PC-3 (cell line): Measurements from ENCODE around the gene PCTP. TPM values are rescaled to one million over a fixed set of nuclear protein-coding genes. Genes with fewer than 3 reads are reported as not detected.
A peak's percentile ranks its signal among the peaks of the same experiment; 100 is the strongest.

Experiments used
- ATAC-seq: fragments of 200-7000 bp; cut with Tn5 transposase; 2 replicates; pipeline ENCODE4 v1.9.1; 2020; ENCODE audit warnings: mild to moderate bottlenecking, moderate library complexity
- BruUV-seq: library from RNA; stranded (reverse); fragments of 400-500 nt; replicated peaks from 2 replicates; lab custom pipeline; 2021; lab: Mats Ljungman, UMichigan
- CTCF ChIA-PET: fragments of 300-600 bp; sonication (Branson Sonifier 250); formaldehyde crosslinking; loops from one replicate; lab custom pipeline; 2022; ENCODE audit warnings: antibody characterized with exemption; lab: Charles Lee
- POLR2A ChIA-PET: fragments of 300-600 bp; sonication (Branson Sonifier 250); formaldehyde crosslinking; loops from one replicate; lab custom pipeline; 2022; ENCODE audit warnings: antibody characterized with exemption; ENCODE audit not compliant: unreplicated experiment; lab: Charles Lee
- DNase-seq: peaks from one replicate; pipeline ENCODE4 v3.0.0-alpha.2; 2015
- H2AFZ ChIP-seq: fragments of 300-600 bp; sonication (generic); 2 replicates; pipeline ENCODE4 v1.6.0; 2016; ENCODE audit warnings: antibody characterized with exemption, low read length
- H3F3A ChIP-seq: fragments of 300-600 bp; sonication (generic); one replicate; pipeline ENCODE4 v1.6.0; 2017; ENCODE audit warnings: antibody characterized with exemption, low read length, control low read depth, mild to moderate bottlenecking; ENCODE audit not compliant: unreplicated experiment
- H3K27ac ChIP-seq: fragments of 300-600 bp; sonication (generic); 2 replicates; pipeline ENCODE4 v1.5.1; 2016; ENCODE audit warnings: mild to moderate bottlenecking, low read length
- H3K27me3 ChIP-seq: fragments of 300-600 bp; sonication (generic); 2 replicates; pipeline ENCODE4 v1.6.1; 2016; ENCODE audit warnings: low read length, mixed read lengths
- H3K36me3 ChIP-seq: fragments of 300-600 bp; sonication (generic); 2 replicates; pipeline ENCODE4 v1.6.1; 2016; ENCODE audit warnings: low read depth, mixed run types, low read length, mixed read lengths
- H3K4me1 ChIP-seq: fragments of 300-600 bp; sonication (generic); 2 replicates; pipeline ENCODE4 v1.5.1; 2016; ENCODE audit warnings: low read length; ENCODE audit not compliant: insufficient read depth
- H3K4me2 ChIP-seq: fragments of 300-600 bp; sonication (generic); 2 replicates; pipeline ENCODE4 v1.6.0; 2016; ENCODE audit warnings: low read length
- H3K4me3 ChIP-seq: fragments of 300-600 bp; sonication (generic); 2 replicates; pipeline ENCODE4 v1.5.1; 2016; ENCODE audit warnings: mild to moderate bottlenecking, low read length, mixed read lengths
- H3K79me2 ChIP-seq: fragments of 300-600 bp; sonication (generic); 2 replicates; pipeline ENCODE4 v1.6.1; 2017; ENCODE audit warnings: low read length, mixed read lengths
- H3K9ac ChIP-seq: fragments of 300-600 bp; sonication (generic); 2 replicates; pipeline ENCODE4 v1.6.0; 2016; ENCODE audit warnings: mild to moderate bottlenecking, low read length
- H3K9me2 ChIP-seq: fragments of 300-600 bp; sonication (generic); replicated peaks from 2 replicates; pipeline ENCODE4 v1.6.1; 2016; ENCODE audit warnings: mixed run types, low read length, mixed read lengths
- H3K9me3 ChIP-seq: fragments of 300-600 bp; sonication (generic); 2 replicates; pipeline ENCODE4 v1.6.1; 2016; ENCODE audit warnings: low read length, mixed read lengths
- H4K20me1 ChIP-seq: fragments of 300-600 bp; sonication (generic); 2 replicates; pipeline ENCODE4 v1.6.1; 2016; ENCODE audit warnings: low read length, mixed read lengths
- CTCF ChIP-seq: fragments of 300-600 bp; sonication (generic); conservative IDR thresholded peaks from 2 replicates; pipeline ENCODE4 v1.5.1; 2017; ENCODE audit warnings: antibody characterized with exemption, low read depth, mild to moderate bottlenecking, low read length
- EZH2 ChIP-seq: fragments of 300-600 bp; sonication (generic); IDR thresholded peaks from one replicate; pipeline ENCODE4 v1.6.1; 2017; ENCODE audit warnings: antibody characterized with exemption, mild to moderate bottlenecking, low read length; ENCODE audit not compliant: unreplicated experiment
- EZH2phosphoT487 ChIP-seq: fragments of 300-600 bp; sonication (generic); IDR thresholded peaks from 2 replicates; pipeline ENCODE4 v1.6.1; 2018; ENCODE audit warnings: mild to moderate bottlenecking, antibody characterized with exemption, low read length, borderline replicate concordance
- intact Hi-C: fragments of 100-400 bp; cut with micrococcal nuclease; formaldehyde crosslinking; loops from 2 replicates; pipeline ENCODE4 v1.9.0; 2023
- total RNA-seq: library from RNA; depleted of rRNA; stranded (reverse); fragments of >200 nt; gene quantifications from 2 replicates; pipeline ENCODE4 v1.2.3, GENCODE V29; 2014

The PCTP gene
- total RNA-seq, 1 experiment from 2014 or later: 17.6 TPM

- H3K9me2 ChIP-seq: no peaks in the 10 kb centered on the region
- peaks cover 29% of the 10 kb centered on the region for H3K4me1 ChIP-seq
- ATAC-seq (no peak), DNase-seq (peak; percentile 44)
- no TSS peak for BruUV-seq
- no peaks in the 10 kb centered on the region for H3K36me3 ChIP-seq
- no peak overlapping the region for H3K4me3 ChIP-seq
- no peak for TF ChIP-seq EZH2
- no peak for TF ChIP-seq CTCF
- TF ChIP-seq EZH2phosphoT487: no peak
- H4K20me1 ChIP-seq: no peaks in the 10 kb centered on the region
- no peaks in the 10 kb centered on the region for H3K79me2 ChIP-seq
- intact Hi-C loops: no loop called here
- no peak overlapping the region for H3K27ac ChIP-seq
- peaks cover 11% of the 10 kb centered on the region; the same call in 1 of the 2 replicates for H3K27me3 ChIP-seq
- no peak overlapping the region for H3K4me2 ChIP-seq
- no peak overlapping the region for H3K9ac ChIP-seq
- CTCF ChIA-PET: no interaction called here
- no peaks in the 10 kb centered on the region for H3K9me3 ChIP-seq
- H3F3A ChIP-seq: no peaks in the 10 kb centered on the region
- POLR2A ChIA-PET: no interaction called here
- no peak overlapping the region for H2AFZ ChIP-seq
These were observed 46.5 kb upstream of the PCTP start for GRCh38 chr17:55704401-55704800.

GRCh38 chr17:55705847-55706246 is 45.0 kb upstream of the PCTP start:
- TF ChIP-seq CTCF: no peak
- TF ChIP-seq EZH2phosphoT487: no peak
- TF ChIP-seq EZH2: no peak
- no peaks in the 10 kb centered on the region for H3K9me3 ChIP-seq
- peak; percentile 95 for ATAC-seq

More at GRCh38 chr17:55705847-55706246, 45.0 kb upstream of the PCTP start:
- Histone ChIP-seq H3K27me3 (peaks cover 6% of the 10 kb centered on the region; the same call in 1 of the 2 replicates), H3K4me1 (peaks cover 29% of the 10 kb centered on the region), H3K9ac (no peak overlapping the region), H3K4me3 (no peak overlapping the region), H3K36me3 (no peaks in the 10 kb centered on the region), H3F3A (no peaks in the 10 kb centered on the region), H3K9me2 (no peaks in the 10 kb centered on the region), H4K20me1 (no peaks in the 10 kb centered on the region), H3K27ac (no peak overlapping the region), H3K4me2 (0 out of 2 replicates have a peak overlapping the region, but pooled peaks have one; percentile 6), H2AFZ (no peak overlapping the region), H3K79me2 (no peaks in the 10 kb centered on the region)
- no TSS peak for BruUV-seq
- intact Hi-C loops: loop anchor here (5.0 kb wide), 1 partner anchor 46 kb away; the partner anchor contains the start of gene PCTP
- ChIA-PET POLR2A (no interaction called here), CTCF (no interaction called here)
- DNase-seq: peak; percentile 82
